PC-9 (cell line): ENCODE results near the gene SLC22A15. TPM values are rescaled to one million over a fixed set of nuclear protein-coding genes. Genes with fewer than 3 reads are reported as not detected.

Experiments
- BruUV-seq: library from RNA; stranded (reverse); fragments of 400-500 nt; replicated peaks from 2 replicates; lab custom pipeline; 2021; lab: Mats Ljungman, UMichigan
- CTCF ChIA-PET: fragments of 300-600 bp; sonication (Branson Sonifier 250); formaldehyde crosslinking; loops from one replicate; lab custom pipeline; 2022; ENCODE audit warnings: antibody characterized with exemption; lab: Charles Lee
- POLR2A ChIA-PET: fragments of 300-600 bp; sonication (Branson Sonifier 250); formaldehyde crosslinking; loops from one replicate; lab custom pipeline; 2022; ENCODE audit warnings: antibody characterized with exemption; ENCODE audit not compliant: unreplicated experiment; lab: Charles Lee
- DNase-seq, 2 experiments: peaks; one replicate each; pipeline versions ENCODE4 v3.0.0 to v3.0.0-alpha.2; 2015 to 2022; ENCODE audit warnings: mixed read lengths in 1 of 2
- H2AFZ ChIP-seq: fragments of 200-600 bp; sonication (generic); 2 replicates; pipeline ENCODE4 v1.8.1; 2017; ENCODE audit warnings: antibody characterized with exemption
- H3F3A ChIP-seq: fragments of 200-600 bp; sonication (generic); 2 replicates; pipeline ENCODE4 v1.8.1; 2017; ENCODE audit warnings: antibody characterized with exemption, mild to moderate bottlenecking, low read depth; ENCODE audit not compliant: insufficient read depth
- H3K27ac ChIP-seq: fragments of 200-600 bp; sonication (generic); 2 replicates; pipeline ENCODE4 v1.6.1; 2016; ENCODE audit warnings: mixed run types
- H3K27me3 ChIP-seq: fragments of 200-600 bp; sonication (generic); 2 replicates; pipeline ENCODE4 v1.6.1; 2016; ENCODE audit warnings: low read depth, mixed run types; ENCODE audit not compliant: insufficient read depth
- H3K36me3 ChIP-seq: fragments of 200-600 bp; sonication (generic); 2 replicates; pipeline ENCODE4 v1.6.1; 2016; ENCODE audit warnings: low read depth, mixed run types
- H3K4me1 ChIP-seq: fragments of 200-600 bp; sonication (generic); replicated peaks from 2 replicates; pipeline ENCODE4 v1.6.1; 2016; ENCODE audit warnings: mixed run types; ENCODE audit not compliant: insufficient read depth
- H3K4me2 ChIP-seq: fragments of 200-600 bp; sonication (generic); 2 replicates; pipeline ENCODE4 v1.6.1; 2017; ENCODE audit warnings: mixed run types
- H3K4me3 ChIP-seq: fragments of 200-600 bp; sonication (generic); 2 replicates; pipeline ENCODE4 v1.6.1; 2016; ENCODE audit warnings: mixed run types
- H3K79me2 ChIP-seq: fragments of 200-600 bp; sonication (generic); 2 replicates; pipeline ENCODE4 v1.6.1; 2017; ENCODE audit warnings: low read depth, mixed run types
- H3K9me2 ChIP-seq: fragments of 200-600 bp; sonication (generic); 2 replicates; pipeline ENCODE4 v1.8.1; 2017; ENCODE audit warnings: mild to moderate bottlenecking; ENCODE audit not compliant: insufficient read depth
- H3K9me3 ChIP-seq: fragments of 200-600 bp; sonication (generic); 2 replicates; pipeline ENCODE4 v1.8.1; 2016; ENCODE audit warnings: low read depth; ENCODE audit not compliant: insufficient read depth
- H4K20me1 ChIP-seq: fragments of 200-600 bp; sonication (generic); 2 replicates; pipeline ENCODE4 v1.8.1; 2017; ENCODE audit not compliant: insufficient read depth
- EZH2 ChIP-seq: fragments of 200-600 bp; sonication (generic); IDR thresholded peaks from 2 replicates; pipeline ENCODE4 v1.8.0; 2017; ENCODE audit warnings: antibody characterized with exemption, low read depth
- intact Hi-C: fragments of 100-400 bp; cut with micrococcal nuclease; formaldehyde crosslinking; loops from one replicate; pipeline ENCODE4 v1.10.0; 2022; ENCODE audit not compliant: unreplicated experiment
- total RNA-seq: library from RNA; stranded (reverse); gene quantifications from 2 replicates; pipeline ENCODE4 v1.2.3, GENCODE V29; 2021
- TF ChIP-seq, protein P1 (sequence below): fragments of 200-600 bp; sonication (generic); conservative IDR thresholded peaks from 2 replicates; pipeline ENCODE4 v1.6.1; 2017; ENCODE audit warnings: mixed run types, antibody characterized with exemption, mild to moderate bottlenecking, moderate library complexity

The SLC22A15 gene
- total RNA-seq, 1 experiment from 2014 or later: 1.8 TPM

DNA sequence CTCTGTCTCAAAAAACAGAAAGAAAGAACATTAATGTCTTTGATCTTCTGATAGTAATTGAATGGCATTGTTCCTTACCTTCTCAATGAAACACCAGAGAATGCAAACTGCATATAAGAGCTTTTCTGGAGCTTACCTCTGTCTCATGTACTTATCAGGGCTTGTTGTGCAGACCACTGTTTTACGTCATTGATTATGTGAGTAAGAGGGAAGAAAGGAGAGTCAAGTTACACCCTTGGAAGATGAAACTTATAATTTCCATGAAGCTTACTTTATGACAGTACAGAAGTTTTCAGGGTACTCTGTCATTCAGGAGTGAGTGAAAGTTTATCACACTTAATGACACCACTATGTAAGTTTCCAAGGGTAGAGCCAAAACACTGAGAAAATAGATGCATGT is 85.9 kb downstream of the SLC22A15 start:
- TF ChIP-seq, protein P1, sequence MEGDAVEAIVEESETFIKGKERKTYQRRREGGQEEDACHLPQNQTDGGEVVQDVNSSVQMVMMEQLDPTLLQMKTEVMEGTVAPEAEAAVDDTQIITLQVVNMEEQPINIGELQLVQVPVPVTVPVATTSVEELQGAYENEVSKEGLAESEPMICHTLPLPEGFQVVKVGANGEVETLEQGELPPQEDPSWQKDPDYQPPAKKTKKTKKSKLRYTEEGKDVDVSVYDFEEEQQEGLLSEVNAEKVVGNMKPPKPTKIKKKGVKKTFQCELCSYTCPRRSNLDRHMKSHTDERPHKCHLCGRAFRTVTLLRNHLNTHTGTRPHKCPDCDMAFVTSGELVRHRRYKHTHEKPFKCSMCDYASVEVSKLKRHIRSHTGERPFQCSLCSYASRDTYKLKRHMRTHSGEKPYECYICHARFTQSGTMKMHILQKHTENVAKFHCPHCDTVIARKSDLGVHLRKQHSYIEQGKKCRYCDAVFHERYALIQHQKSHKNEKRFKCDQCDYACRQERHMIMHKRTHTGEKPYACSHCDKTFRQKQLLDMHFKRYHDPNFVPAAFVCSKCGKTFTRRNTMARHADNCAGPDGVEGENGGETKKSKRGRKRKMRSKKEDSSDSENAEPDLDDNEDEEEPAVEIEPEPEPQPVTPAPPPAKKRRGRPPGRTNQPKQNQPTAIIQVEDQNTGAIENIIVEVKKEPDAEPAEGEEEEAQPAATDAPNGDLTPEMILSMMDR: no peak
- TF ChIP-seq EZH2: no peak
- ChIA-PET CTCF (no interaction called here), POLR2A (no interaction called here)
- no peaks in the 10 kb centered on the region for H3K36me3 ChIP-seq
- no peak for DNase-seq
- intact Hi-C loops: no loop called here
- H2AFZ ChIP-seq: no peak overlapping the region
- H3K79me2 ChIP-seq: no peaks in the 10 kb centered on the region
- H3K27me3 ChIP-seq: no peaks in the 10 kb centered on the region
- H3K27ac ChIP-seq: no peak overlapping the region
- no peaks in the 10 kb centered on the region for H3F3A ChIP-seq
- H3K9me2 ChIP-seq: no peaks in the 10 kb centered on the region
- no TSS peak for BruUV-seq
- H3K4me2 ChIP-seq: no peak overlapping the region
- no peaks in the 10 kb centered on the region for H3K4me1 ChIP-seq
- H4K20me1 ChIP-seq: no peaks in the 10 kb centered on the region
- H3K9me3 ChIP-seq: peaks cover 9% of the 10 kb centered on the region; the same call in 1 of the 2 replicates
- no peak overlapping the region for H3K4me3 ChIP-seq

DNA sequence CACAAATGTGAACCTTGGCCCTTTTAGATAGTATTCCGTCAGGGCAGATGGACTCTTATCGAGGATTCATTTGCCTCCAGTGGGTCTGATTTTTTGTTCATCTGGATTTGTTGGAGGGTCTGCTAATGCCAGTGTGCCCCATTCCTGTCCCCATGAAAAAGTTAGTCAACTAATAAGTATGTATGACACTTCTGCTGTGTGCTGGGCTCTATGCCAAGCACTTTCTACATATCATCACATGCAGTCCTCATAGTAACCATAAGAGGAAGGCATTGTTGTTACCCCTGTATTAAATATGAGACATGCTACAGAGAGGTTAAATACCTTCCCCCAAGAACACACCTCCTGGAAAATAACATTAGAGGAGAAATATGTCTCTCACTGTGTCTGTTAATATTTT is 88.3 kb downstream of the SLC22A15 start:
- H3K4me2 ChIP-seq: no peak overlapping the region
- H3K4me3 ChIP-seq: no peak overlapping the region
- H3K27me3 ChIP-seq: no peaks in the 10 kb centered on the region
- H3K4me1 ChIP-seq: no peaks in the 10 kb centered on the region
- no peak for DNase-seq
- H3K79me2 ChIP-seq: no peaks in the 10 kb centered on the region
- no peak overlapping the region for H2AFZ ChIP-seq
- no TSS peak for BruUV-seq
- ChIA-PET POLR2A (no interaction called here), CTCF (no interaction called here)
- no peaks in the 10 kb centered on the region for H3K9me3 ChIP-seq
- no peaks in the 10 kb centered on the region for H4K20me1 ChIP-seq
- no peaks in the 10 kb centered on the region for H3K9me2 ChIP-seq
- H3K36me3 ChIP-seq: no peaks in the 10 kb centered on the region
- TF ChIP-seq EZH2: no peak
- TF ChIP-seq, protein P1: no peak
- H3K27ac ChIP-seq: no peak overlapping the region
- intact Hi-C loops: no loop called here
- H3F3A ChIP-seq: no peaks in the 10 kb centered on the region

DNA sequence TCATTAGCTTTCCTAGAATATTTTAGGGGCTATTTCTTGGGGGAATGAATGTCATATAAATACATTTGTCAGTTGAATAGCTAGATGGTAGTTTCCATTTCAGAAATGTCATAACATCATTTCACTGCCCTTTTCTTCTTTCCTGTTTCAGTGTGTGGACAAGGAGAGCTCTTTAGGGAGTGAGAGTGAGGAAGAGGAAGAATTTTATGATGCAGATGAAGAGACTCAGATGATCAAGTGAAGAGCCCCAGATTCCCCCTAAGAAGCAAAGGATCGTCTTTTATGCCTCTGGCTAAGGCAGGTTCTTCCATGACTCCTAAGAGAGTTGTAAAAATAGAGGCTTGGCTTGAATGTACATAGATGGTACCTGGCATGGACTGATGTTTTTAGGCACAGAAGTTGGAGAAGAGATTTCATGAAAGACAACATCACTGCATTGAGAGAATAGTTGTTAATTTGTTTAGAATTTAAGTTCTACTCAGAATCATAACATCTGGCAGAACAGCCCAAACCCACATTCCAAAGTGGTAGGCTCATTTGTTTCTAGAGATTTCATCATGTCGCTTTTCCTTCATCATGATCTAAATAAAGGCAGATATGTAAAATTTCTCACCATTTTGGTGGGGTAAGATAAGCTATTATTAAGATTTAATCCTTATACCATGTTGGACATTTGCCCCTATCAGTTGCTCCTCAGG is 90.7 kb downstream of the SLC22A15 start:
- no peak for TF ChIP-seq EZH2
- TF ChIP-seq, protein P1: no peak
- Histone ChIP-seq H3K4me2 (no peak overlapping the region), H2AFZ (no peak overlapping the region), H3F3A (no peaks in the 10 kb centered on the region), H3K27me3 (no peaks in the 10 kb centered on the region), H3K4me3 (no peak overlapping the region), H3K4me1 (no peaks in the 10 kb centered on the region), H4K20me1 (no peaks in the 10 kb centered on the region), H3K36me3 (no peaks in the 10 kb centered on the region), H3K27ac (peak overlapping the region; percentile 8; the same call in 1 of the 2 replicates), H3K9me2 (no peaks in the 10 kb centered on the region), H3K9me3 (no peaks in the 10 kb centered on the region), H3K79me2 (no peaks in the 10 kb centered on the region)
- ChIA-PET CTCF (no interaction called here), POLR2A (no interaction called here)
- intact Hi-C loops: no loop called here
- no TSS peak for BruUV-seq
- DNase-seq: no peak
